Activated naive CD8-positive, alpha-beta T cell (primary cell): Measurements from ENCODE around the gene NDUFA9.

Source experiments
- H3K27ac Mint-ChIP-seq: one replicate; pipeline ENCODE4 v1.8.0; 2021; ENCODE audit warnings: mixed read lengths
- H3K27me3 Mint-ChIP-seq: one replicate; pipeline ENCODE4 v1.8.0; 2021; ENCODE audit warnings: mixed read lengths
- H3K36me3 Mint-ChIP-seq: one replicate; pipeline ENCODE4 v1.8.0; 2021; ENCODE audit warnings: mixed read lengths
- H3K4me1 Mint-ChIP-seq: one replicate; pipeline ENCODE4 v1.8.0; 2021; ENCODE audit warnings: low read depth, mixed read lengths
- H3K4me3 Mint-ChIP-seq: one replicate; pipeline ENCODE4 v1.8.0; 2021; ENCODE audit warnings: mild to moderate bottlenecking, mixed read lengths
- H3K9me3 Mint-ChIP-seq: one replicate; pipeline ENCODE4 v1.8.0; 2021; ENCODE audit warnings: low read depth, mixed read lengths

NDUFA9 gene

GRCh38 chr12:4653257-4653656, 4.3 kb downstream of the NDUFA9 start:
- no peaks in the 10 kb centered on the region for H3K27me3 Mint-ChIP-seq
- H3K27ac Mint-ChIP-seq: no peak overlapping the region
- peaks cover 47% of the 10 kb centered on the region for H3K4me1 Mint-ChIP-seq
- no peak overlapping the region for H3K4me3 Mint-ChIP-seq
- no peaks in the 10 kb centered on the region for H3K9me3 Mint-ChIP-seq
- peaks cover 3% of the 10 kb centered on the region for H3K36me3 Mint-ChIP-seq

GRCh38 chr12:4653691-4654090, 4.8 kb downstream of the NDUFA9 start:
- H3K9me3 Mint-ChIP-seq: no peaks in the 10 kb centered on the region
- no peaks in the 10 kb centered on the region for H3K27me3 Mint-ChIP-seq
- H3K4me3 Mint-ChIP-seq: no peak overlapping the region
- H3K36me3 Mint-ChIP-seq: peaks cover 3% of the 10 kb centered on the region
- H3K27ac Mint-ChIP-seq: no peak overlapping the region
- peaks cover 45% of the 10 kb centered on the region for H3K4me1 Mint-ChIP-seq

GRCh38 chr12:4663971-4664505, 15.1 kb downstream of the NDUFA9 start:
- H3K9me3 Mint-ChIP-seq: no peaks in the 10 kb centered on the region
- H3K4me3 Mint-ChIP-seq: no peak overlapping the region
- H3K27ac Mint-ChIP-seq: no peak overlapping the region
- no peaks in the 10 kb centered on the region for H3K27me3 Mint-ChIP-seq
- peaks cover 38% of the 10 kb centered on the region for H3K36me3 Mint-ChIP-seq
- H3K4me1 Mint-ChIP-seq: peaks cover 2% of the 10 kb centered on the region

GRCh38 chr12:4665236-4665635, 16.3 kb downstream of the NDUFA9 start:
- Mint-ChIP-seq H3K4me1 (peaks cover 2% of the 10 kb centered on the region), H3K4me3 (no peak overlapping the region), H3K36me3 (peaks cover 38% of the 10 kb centered on the region), H3K27me3 (no peaks in the 10 kb centered on the region), H3K9me3 (no peaks in the 10 kb centered on the region), H3K27ac (no peak overlapping the region)

- no peak overlapping the region for H3K4me3 Mint-ChIP-seq
- no peaks in the 10 kb centered on the region for H3K9me3 Mint-ChIP-seq
- peaks cover 21% of the 10 kb centered on the region for H3K36me3 Mint-ChIP-seq
- H3K27me3 Mint-ChIP-seq: no peaks in the 10 kb centered on the region
- H3K4me1 Mint-ChIP-seq: no peaks in the 10 kb centered on the region
- H3K27ac Mint-ChIP-seq: no peak overlapping the region
Observed at GRCh38 chr12:4679711-4680110, 30.8 kb downstream of the NDUFA9 start.

- Mint-ChIP-seq H3K9me3 (no peaks in the 10 kb centered on the region), H3K27me3 (no peaks in the 10 kb centered on the region), H3K36me3 (peaks cover 28% of the 10 kb centered on the region), H3K4me1 (no peaks in the 10 kb centered on the region), H3K4me3 (no peak overlapping the region), H3K27ac (no peak overlapping the region)
Observed at GRCh38 chr12:4681732-4682131, 32.8 kb downstream of the NDUFA9 start.

GRCh38 chr12:4685317-4685716, 36.4 kb downstream of the NDUFA9 start:
- H3K27ac Mint-ChIP-seq: no peak overlapping the region
- no peak overlapping the region for H3K4me3 Mint-ChIP-seq

GRCh38 chr12:4690760-4691159, 41.8 kb downstream of the NDUFA9 start:
- Mint-ChIP-seq H3K4me3 (no peak overlapping the region), H3K27ac (no peak overlapping the region), H3K4me1 (no peaks in the 10 kb centered on the region), H3K9me3 (no peaks in the 10 kb centered on the region), H3K36me3 (peaks cover 28% of the 10 kb centered on the region), H3K27me3 (no peaks in the 10 kb centered on the region)

More at GRCh38 chr12:4685317-4685716, 36.4 kb downstream of the NDUFA9 start:
- H3K27me3 Mint-ChIP-seq: no peaks in the 10 kb centered on the region
- no peaks in the 10 kb centered on the region for H3K9me3 Mint-ChIP-seq
- no peaks in the 10 kb centered on the region for H3K4me1 Mint-ChIP-seq
- H3K36me3 Mint-ChIP-seq: peaks cover 32% of the 10 kb centered on the region
